ENCODE results near the gene DDX51. TPM values are rescaled to one million over a fixed set of nuclear protein-coding genes. Genes with fewer than 3 reads are reported as not detected.

Gene DDX51
- total RNA-seq, 1 donor from 2014 or later: 10.2 TPM

GRCh38 chr12:132174015-132174838 lies 30.1 kb upstream of the DDX51 start:
- peaks cover 3% of the 10 kb centered on the region for H3K4me1 Mint-ChIP-seq (ENCODE audit: low read depth, unreplicated experiment)
- no peak for FAIRE-seq
- Histone ChIP-seq H2AFZ (ENCODE audit: low read depth, low read length) (no peak overlapping the region), H3K9me3 (ENCODE audit: insufficient read depth, low read depth, low read length) (no peaks in the 10 kb centered on the region), H3K4me1 (ENCODE audit: insufficient read depth, low read length) (peaks cover 10% of the 10 kb centered on the region), H3K27ac (ENCODE audit: low read depth, low read length) (no peak overlapping the region), H3K27me3 (ENCODE audit: insufficient read depth, low read length) (peaks cover 20% of the 10 kb centered on the region), H3K79me2 (ENCODE audit: insufficient read depth, low read length) (no peaks in the 10 kb centered on the region), H3K9ac (ENCODE audit: low read length) (no peak overlapping the region), H3K4me2 (ENCODE audit: low read length) (no peak overlapping the region), H4K20me1 (ENCODE audit: insufficient read depth, low read length) (no peaks in the 10 kb centered on the region), H3K4me3 (ENCODE audit: insufficient read depth, low read depth, low read length) (no peak overlapping the region), H3K36me3 (ENCODE audit: insufficient read depth, low read length) (no peaks in the 10 kb centered on the region)
- H3K4me3 Mint-ChIP-seq (ENCODE audit: unreplicated experiment): no peak overlapping the region
- no peak for DNase-seq (ENCODE audit: low read depth)
- H3K27ac Mint-ChIP-seq (ENCODE audit: unreplicated experiment): no peak overlapping the region
- peaks cover 51% of the 10 kb centered on the region for H3K27me3 Mint-ChIP-seq (ENCODE audit: low read depth, unreplicated experiment)
- no peaks in the 10 kb centered on the region for H3K36me3 Mint-ChIP-seq (ENCODE audit: low read depth, unreplicated experiment)
- TF ChIP-seq EZH2 (IDR thresholded peaks at IDR 0.05; ENCODE audit: insufficient read depth, low read length) (no peak), CTCF (IDR thresholded peaks at IDR 0.05; ENCODE audit: insufficient read depth, low read depth, low read length) (no peak)
- H3K9me3 Mint-ChIP-seq (ENCODE audit: unreplicated experiment): no peaks in the 10 kb centered on the region

GRCh38 chr12:132173135-132174014 lies 29.3 kb upstream of the DDX51 start:
- Mint-ChIP-seq H3K27ac (ENCODE audit: unreplicated experiment) (peak overlapping the region; percentile 58), H3K4me3 (ENCODE audit: unreplicated experiment) (no peak overlapping the region), H3K9me3 (ENCODE audit: unreplicated experiment) (no peaks in the 10 kb centered on the region), H3K4me1 (ENCODE audit: low read depth, unreplicated experiment) (peaks cover 3% of the 10 kb centered on the region), H3K27me3 (ENCODE audit: low read depth, unreplicated experiment) (peaks cover 42% of the 10 kb centered on the region), H3K36me3 (ENCODE audit: low read depth, unreplicated experiment) (no peaks in the 10 kb centered on the region)
- H3K27me3 ChIP-seq (ENCODE audit: insufficient read depth, low read length): peaks cover 12% of the 10 kb centered on the region
- H3K4me1 ChIP-seq (ENCODE audit: insufficient read depth, low read length): peaks cover 10% of the 10 kb centered on the region
- TF ChIP-seq CTCF (IDR thresholded peaks at IDR 0.05; ENCODE audit: insufficient read depth, low read depth, low read length): no peak
- TF ChIP-seq EZH2 (IDR thresholded peaks at IDR 0.05; ENCODE audit: insufficient read depth, low read length): no peak
- H3K4me3 ChIP-seq (ENCODE audit: insufficient read depth, low read depth, low read length): no peak overlapping the region
- DNase-seq (ENCODE audit: low read depth): no peak
- no peaks in the 10 kb centered on the region for H3K36me3 ChIP-seq (ENCODE audit: insufficient read depth, low read length)
- H2AFZ ChIP-seq (ENCODE audit: low read depth, low read length): no peak overlapping the region
- no peak for FAIRE-seq
- H3K27ac ChIP-seq (ENCODE audit: low read depth, low read length): no peak overlapping the region
- H3K9me3 ChIP-seq (ENCODE audit: insufficient read depth, low read depth, low read length): no peaks in the 10 kb centered on the region
- H3K9ac ChIP-seq (ENCODE audit: low read length): no peak overlapping the region
- no peak overlapping the region for H3K4me2 ChIP-seq (ENCODE audit: low read length)
- no peaks in the 10 kb centered on the region for H4K20me1 ChIP-seq (ENCODE audit: insufficient read depth, low read length)
- no peaks in the 10 kb centered on the region for H3K79me2 ChIP-seq (ENCODE audit: insufficient read depth, low read length)

Measured in astrocyte (in vitro differentiated cells and primary cell).